Stomach (tissue), 19 donors: ENCODE measurements around the gene USP26. TPM values are rescaled to one million over a fixed set of nuclear protein-coding genes. Genes with fewer than 3 reads are reported as not detected.

Experiments used
- DNase-seq, 2 donors: peaks; one replicate each; pipeline versions ENCODE4 v3.0.0 to v3.0.0-alpha.2; 2013 to 2019
- H3K27ac ChIP-seq, 5 donors: fragments of 200-600 bp in 4 of 5; sonication (generic) in 4 of 5; one replicate each; pipeline ENCODE4 v1.5.1; 2013 to 2019; ENCODE audit warnings: mild to moderate bottlenecking in 1 of 5, moderate library complexity in 1 of 5
- H3K27me3 ChIP-seq, 3 donors: fragments of 200-600 bp; sonication (generic); one replicate each; pipeline ENCODE4 v1.5.1; 2017 to 2019; ENCODE audit warnings: mixed run types in 1 of 3
- H3K36me3 ChIP-seq, 4 donors: fragments of 200-600 bp; sonication (generic); 1 replicate in 3 of 4; 2 replicates in 1 of 4; pipeline ENCODE4 v1.5.1; 2016 to 2019
- H3K4me1 ChIP-seq, 4 donors: fragments of 200-600 bp; sonication (generic); one replicate each; pipeline ENCODE4 v1.5.1; 2016 to 2019
- H3K4me3 ChIP-seq, 4 donors: fragments of 200-600 bp; sonication (generic) in 3 of 4; one replicate each; pipeline ENCODE4 v1.5.1; 2016 to 2019; ENCODE audit warnings: mild to moderate bottlenecking in 1 of 4
- H3K9me3 ChIP-seq, 4 donors: fragments of 200-600 bp; sonication (generic); one replicate each; pipeline ENCODE4 v1.5.1; 2016 to 2019
- EP300 ChIP-seq: sonication (generic); formaldehyde crosslinking; IDR thresholded peaks from one replicate; pipeline ENCODE4 v1.6.1; 2017; ENCODE audit warnings: antibody characterized with exemption
- POLR2A ChIP-seq, 4 donors: fragments of 450-650 bp; IDR thresholded peaks; one replicate each; pipeline ENCODE4 v1.6.1; 2016; ENCODE audit warnings: antibody characterized with exemption in 4 of 4, control low read depth in 2 of 4, mild to moderate bottlenecking in 1 of 4, moderate library complexity in 1 of 4
- POLR2AphosphoS5 ChIP-seq, 3 donors: sonication (generic); formaldehyde crosslinking; IDR thresholded peaks; one replicate each; pipeline ENCODE4 v1.6.1; 2016; ENCODE audit warnings: antibody characterized with exemption in 3 of 3
- WGBS, 5 donors: extraction: QIAGEN DNeasy Blood & Tissue Kit in 3 of 5; methylation state at CpG; one replicate each; pipeline versions ENCODE4 v1.1.5 to v1.1.7; 2013 to 2018; 5-methylcytosine and 5-hydroxymethylcytosine counted together
- intact Hi-C: fragments of 100-400 bp; cut with DNase I; formaldehyde crosslinking; loops from one replicate; pipeline ENCODE4 v1.15.1; 2023; ENCODE audit warnings: low total_unique reads
- long read RNA-seq, 10 donors: transcript quantifications; one replicate each; lab custom pipeline, GENCODE V29; 2026
- polyA plus RNA-seq, 3 donors: library from polyadenylated mRNA; stranded (reverse); fragments of 200-250 nt; gene quantifications; one replicate each; pipeline ENCODE4 v1.2.3, GENCODE V29; 2013
- total RNA-seq, 5 donors: library from RNA; depleted of rRNA; stranded (reverse); fragments of >200 nt; gene quantifications; one replicate each; pipeline versions ENCODE4 v1.1.0 to v1.2.3, GENCODE V29; 2014 to 2016
- TF ChIP-seq, protein P1 (sequence below), 7 experiments: fragments of 450-650 bp in 4 of 7; fragments of 200-600 bp in 3 of 7; sonication (generic) in 3 of 7; IDR thresholded peaks; one replicate each; pipeline ENCODE4 v1.5.1; 2016 to 2019; ENCODE audit warnings: antibody characterized with exemption in 7 of 7, control low read depth in 2 of 7, mild to moderate bottlenecking in 1 of 7
- donor health status: healthy with polysubstance abuse.
- donor health status: Bipolar disorder and iron deficiency.
- donor health status: healthy.

Gene USP26, protein sequence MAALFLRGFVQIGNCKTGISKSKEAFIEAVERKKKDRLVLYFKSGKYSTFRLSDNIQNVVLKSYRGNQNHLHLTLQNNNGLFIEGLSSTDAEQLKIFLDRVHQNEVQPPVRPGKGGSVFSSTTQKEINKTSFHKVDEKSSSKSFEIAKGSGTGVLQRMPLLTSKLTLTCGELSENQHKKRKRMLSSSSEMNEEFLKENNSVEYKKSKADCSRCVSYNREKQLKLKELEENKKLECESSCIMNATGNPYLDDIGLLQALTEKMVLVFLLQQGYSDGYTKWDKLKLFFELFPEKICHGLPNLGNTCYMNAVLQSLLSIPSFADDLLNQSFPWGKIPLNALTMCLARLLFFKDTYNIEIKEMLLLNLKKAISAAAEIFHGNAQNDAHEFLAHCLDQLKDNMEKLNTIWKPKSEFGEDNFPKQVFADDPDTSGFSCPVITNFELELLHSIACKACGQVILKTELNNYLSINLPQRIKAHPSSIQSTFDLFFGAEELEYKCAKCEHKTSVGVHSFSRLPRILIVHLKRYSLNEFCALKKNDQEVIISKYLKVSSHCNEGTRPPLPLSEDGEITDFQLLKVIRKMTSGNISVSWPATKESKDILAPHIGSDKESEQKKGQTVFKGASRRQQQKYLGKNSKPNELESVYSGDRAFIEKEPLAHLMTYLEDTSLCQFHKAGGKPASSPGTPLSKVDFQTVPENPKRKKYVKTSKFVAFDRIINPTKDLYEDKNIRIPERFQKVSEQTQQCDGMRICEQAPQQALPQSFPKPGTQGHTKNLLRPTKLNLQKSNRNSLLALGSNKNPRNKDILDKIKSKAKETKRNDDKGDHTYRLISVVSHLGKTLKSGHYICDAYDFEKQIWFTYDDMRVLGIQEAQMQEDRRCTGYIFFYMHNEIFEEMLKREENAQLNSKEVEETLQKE
- not detected for total RNA-seq
- not detected for polyA plus RNA-seq
- long read RNA-seq, donor 1 = 0 reads
- long read RNA-seq, donor 2 = 0 reads
- long read RNA-seq, donor 3 = 0 reads
- long read RNA-seq, donor 4 = 0 reads
- long read RNA-seq, donor 5 = 0 reads
- long read RNA-seq, donor 6 = 0 reads
- long read RNA-seq, donor 7, partial matches to known transcripts = 0 of 1 reads
- long read RNA-seq, donor 7, other reads (novel, unspliced or antisense) = 0 of 1 reads
- long read RNA-seq, donor 8 = 0 reads
- long read RNA-seq, donor 9, partial matches to known transcripts = 0 of 1 reads
- long read RNA-seq, donor 9, other reads (novel, unspliced or antisense) = 0 of 1 reads
- long read RNA-seq, donor 10 = 0 reads

DNA sequence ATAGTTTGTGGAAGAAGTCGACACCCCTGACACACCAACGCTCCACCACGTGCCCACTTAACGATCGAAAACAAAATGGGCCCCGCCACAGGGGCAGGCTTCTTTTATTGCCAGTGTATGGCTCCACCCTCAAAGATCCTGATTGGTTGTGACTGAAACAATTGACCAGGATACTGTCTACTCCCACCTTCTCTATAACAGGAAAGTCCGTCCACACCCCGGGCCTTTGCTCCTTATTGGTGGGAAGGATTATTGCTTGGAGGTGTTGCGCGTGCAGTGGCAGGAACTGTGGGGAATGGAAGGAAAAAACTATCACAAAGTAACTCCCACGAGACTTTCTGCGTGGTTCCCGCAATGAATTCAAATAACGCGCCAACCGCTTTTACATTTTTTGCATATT, at the start of gene USP26:
Gene USP26 (minus strand): TSS at position 79 of the 400 bp plus-strand sequence. CDS start 68,889 bp downstream, outside the sequence.
- Histone ChIP-seq H3K27me3 (no peaks in the 10 kb centered on the region), H3K9me3 (peaks cover 0 to 3% (median 0%) of the 10 kb centered on the region in 4 donors), H3K27ac (no peak within 1 kb of the TSS), H3K36me3 (no peaks in the 10 kb centered on the region), H3K4me1 (no peaks in the 10 kb centered on the region), H3K4me3 (no peak within 1 kb of the TSS)
- intact Hi-C loops = no loop called here
- no peak for DNase-seq
- TF ChIP-seq, protein P1, sequence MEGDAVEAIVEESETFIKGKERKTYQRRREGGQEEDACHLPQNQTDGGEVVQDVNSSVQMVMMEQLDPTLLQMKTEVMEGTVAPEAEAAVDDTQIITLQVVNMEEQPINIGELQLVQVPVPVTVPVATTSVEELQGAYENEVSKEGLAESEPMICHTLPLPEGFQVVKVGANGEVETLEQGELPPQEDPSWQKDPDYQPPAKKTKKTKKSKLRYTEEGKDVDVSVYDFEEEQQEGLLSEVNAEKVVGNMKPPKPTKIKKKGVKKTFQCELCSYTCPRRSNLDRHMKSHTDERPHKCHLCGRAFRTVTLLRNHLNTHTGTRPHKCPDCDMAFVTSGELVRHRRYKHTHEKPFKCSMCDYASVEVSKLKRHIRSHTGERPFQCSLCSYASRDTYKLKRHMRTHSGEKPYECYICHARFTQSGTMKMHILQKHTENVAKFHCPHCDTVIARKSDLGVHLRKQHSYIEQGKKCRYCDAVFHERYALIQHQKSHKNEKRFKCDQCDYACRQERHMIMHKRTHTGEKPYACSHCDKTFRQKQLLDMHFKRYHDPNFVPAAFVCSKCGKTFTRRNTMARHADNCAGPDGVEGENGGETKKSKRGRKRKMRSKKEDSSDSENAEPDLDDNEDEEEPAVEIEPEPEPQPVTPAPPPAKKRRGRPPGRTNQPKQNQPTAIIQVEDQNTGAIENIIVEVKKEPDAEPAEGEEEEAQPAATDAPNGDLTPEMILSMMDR (IDR thresholded peaks at IDR 0.05) = no peak
- TF ChIP-seq POLR2AphosphoS5 (IDR thresholded peaks at IDR 0.05) = no peak
- no peak for TF ChIP-seq EP300
- WGBS, 5 donors = 92 to 99% (median 98%) methylated on average over 16 of the region's 16 CpGs

DNA sequence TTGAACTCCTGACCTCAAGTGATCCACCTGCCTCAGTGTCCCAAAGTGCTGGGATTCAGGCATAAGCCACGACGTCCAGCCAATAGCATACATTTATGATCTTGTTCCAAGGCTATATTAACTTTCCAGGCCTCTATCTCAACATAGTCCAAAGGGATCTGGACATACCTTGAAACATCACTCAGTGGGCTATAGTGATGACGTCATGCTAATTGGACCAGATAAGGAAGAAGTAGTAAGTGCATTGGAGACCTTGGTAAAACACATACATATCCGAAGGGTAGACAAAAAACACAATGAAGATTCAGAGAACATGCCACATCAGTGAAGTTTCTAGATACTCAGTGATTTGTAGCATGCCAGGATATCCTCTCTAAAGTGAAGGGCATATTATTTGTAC, 37.4 kb upstream of the USP26 start:
- TF ChIP-seq, protein P1 (IDR thresholded peaks at IDR 0.05) = no peak
- TF ChIP-seq POLR2A (IDR thresholded peaks at IDR 0.05) = no peak
- TF ChIP-seq POLR2AphosphoS5 (IDR thresholded peaks at IDR 0.05) = no peak
- TF ChIP-seq EP300 = no peak
- Histone ChIP-seq H3K27ac (no peak overlapping the region), H3K27me3 (peaks cover 0 to 4% (median 0%) of the 10 kb centered on the region in 3 donors), H3K9me3 (no peaks in the 10 kb centered on the region), H3K4me1 (no peaks in the 10 kb centered on the region), H3K4me3 (no peak overlapping the region), H3K36me3 (no peaks in the 10 kb centered on the region)
- no peak for DNase-seq
- 73 to 94% (median 87%) methylated on average over 4 of the region's 4 CpGs for WGBS, 5 donors
- intact Hi-C loops = no loop called here

DNA sequence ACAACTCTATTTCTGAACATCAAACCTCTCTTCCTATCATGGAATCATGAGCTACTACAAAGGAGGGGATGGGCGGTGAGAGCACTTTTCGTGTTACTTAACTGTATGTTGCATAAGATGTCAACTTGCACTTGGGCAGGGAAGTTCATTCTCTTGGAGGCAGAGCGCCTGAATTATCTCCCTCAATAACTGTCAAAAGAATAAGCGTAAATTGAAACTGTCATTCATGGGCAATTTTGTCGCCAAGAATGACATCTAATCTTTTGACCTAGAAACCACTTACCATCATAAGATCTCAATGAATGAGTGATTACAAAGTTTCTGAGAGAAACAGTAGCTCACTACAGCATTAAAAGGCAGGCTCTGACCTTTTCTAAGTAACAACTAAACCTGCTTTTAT, 23.5 kb upstream of the USP26 start:
- TF ChIP-seq POLR2AphosphoS5 (IDR thresholded peaks at IDR 0.05) (no peak), POLR2A (IDR thresholded peaks at IDR 0.05) (no peak), EP300 (no peak)
- TF ChIP-seq, protein P1 (IDR thresholded peaks at IDR 0.05) = no peak
- 82 to 91% (median 88%) methylated on average over 5 of the region's 5 CpGs for WGBS, 5 donors
- intact Hi-C loops = no loop called here

More for the DNA sequence above, 23.5 kb upstream of the USP26 start:
- Histone ChIP-seq H3K4me3 (no peak overlapping the region), H3K27me3 (peaks cover 0 to 8% (median 0%) of the 10 kb centered on the region in 3 donors), H3K27ac (no peak overlapping the region), H3K4me1 (no peaks in the 10 kb centered on the region), H3K36me3 (no peaks in the 10 kb centered on the region), H3K9me3 (peaks cover 0 to 2% (median 0%) of the 10 kb centered on the region in 4 donors)
- DNase-seq = no peak
